ENCODE results near the gene HAUS2. TPM values are rescaled to one million over a fixed set of nuclear protein-coding genes. Genes with fewer than 3 reads are reported as not detected.

The HAUS2 gene
- total RNA-seq, 1 experiment from 2014 or later, result 39.8 TPM

- RAD21 ChIA-PET (ENCODE audit: low non-redundant PET in 1 of 2, low total read pairs in 2 of 2, uncharacterized antibody in 2 of 2, unreplicated experiment in 2 of 2), result no interaction called here
- H3K4me3 ChIP-seq (replicated peaks in 1 of 2; ENCODE audit: low read depth in 1 of 2, low read length in 2 of 2), result no peak overlapping the region
- no peak for ATAC-seq
Measured at GRCh38 chr15:42544853-42545629, 3.6 kb upstream of the HAUS2 start.

More at GRCh38 chr15:42544853-42545629, 3.6 kb upstream of the HAUS2 start:
- no peaks in the 10 kb centered on the region for H4K20me1 ChIP-seq (ENCODE audit: insufficient read depth)
- peaks cover 8 to 12% of the 10 kb centered on the region in 2 experiments for H3K4me1 ChIP-seq (ENCODE audit: control insufficient read depth in 1 of 2, insufficient read depth in 2 of 2, low read length in 2 of 2)
- no peak for TF ChIP-seq EGR1 (IDR thresholded peaks at IDR 0.05; ENCODE audit: low read depth)
- no peak for TF ChIP-seq YY1 (IDR thresholded peaks at IDR 0.05; ENCODE audit: extremely low read depth, insufficient replicate concordance, low read depth, low read length)
- TF ChIP-seq POLR2AphosphoS5 (IDR thresholded peaks at IDR 0.05; ENCODE audit: low read depth, low read length), result no peak
- no peak for TF ChIP-seq ZNF274 (IDR thresholded peaks at IDR 0.05; ENCODE audit: low read depth, low read length)
- TF ChIP-seq ZBTB33 (IDR thresholded peaks at IDR 0.05; ENCODE audit: extremely low read depth, insufficient replicate concordance, low read length), result no peak
- TF ChIP-seq POLR2A (IDR thresholded peaks at IDR 0.05; ENCODE audit: borderline replicate concordance, extremely low read depth, insufficient read depth, insufficient read length), result no peak
- no peak for TF ChIP-seq ELF1 (IDR thresholded peaks at IDR 0.05; ENCODE audit: borderline replicate concordance, low read depth)
- no peak for TF ChIP-seq SIN3A (IDR thresholded peaks at IDR 0.05; ENCODE audit: low read depth)
- TF ChIP-seq JUND (IDR thresholded peaks at IDR 0.05), result no peak
- TF ChIP-seq ZFX (IDR thresholded peaks at IDR 0.05), result no peak
- TF ChIP-seq REST (IDR thresholded peaks at IDR 0.05; ENCODE audit: low read depth), result no peak
- no peak for TF ChIP-seq CTCF (IDR thresholded peaks at IDR 0.05 in 2 of 3, conservative IDR thresholded peaks at IDR 0.05 in 1 of 3; ENCODE audit: borderline replicate concordance in 1 of 3, insufficient read depth in 1 of 3, low read depth in 2 of 3, low read length in 2 of 3)
- TF ChIP-seq TCF7L2 (IDR thresholded peaks at IDR 0.05; ENCODE audit: borderline replicate concordance, extremely low read depth, insufficient read depth, insufficient read length), result no peak
- TF ChIP-seq MAX (IDR thresholded peaks at IDR 0.05), result no peak
- no peak overlapping the region for H3K4me2 ChIP-seq (ENCODE audit: low read length)
- H3K9me3 ChIP-seq (ENCODE audit: control insufficient read depth in 1 of 2, insufficient read depth in 1 of 2, low read depth in 1 of 2, low read length in 2 of 2), result no peaks in the 10 kb centered on the region
- peaks cover 10 to 11% of the 10 kb centered on the region in 2 experiments for H3K36me3 ChIP-seq (ENCODE audit: control insufficient read depth in 1 of 2, insufficient read depth in 2 of 2, low read length in 2 of 2)
- H3K79me2 ChIP-seq (ENCODE audit: insufficient read depth, low read length), result peaks cover 27% of the 10 kb centered on the region
- no peak overlapping the region for H3K27ac ChIP-seq (ENCODE audit: low read depth, low read length)
- intact Hi-C loops (cut with micrococcal nuclease), result no loop called here
- no peak overlapping the region for H2AFZ ChIP-seq (ENCODE audit: low read depth, low read length, poor library complexity, severe bottlenecking)
- H3K9me2 ChIP-seq (ENCODE audit: insufficient read depth), result no peaks in the 10 kb centered on the region
- ChIA-PET CTCF (interaction anchor here (0.6 kb wide), 1 partner anchor 446 kb away, joined by 3 read pairs; no protein-coding TSS in a partner anchor), POLR2A (interaction anchor here (0.8 kb wide), 1 partner anchor 54 kb away, joined by 3 read pairs; the partner anchor contains the start of gene ZNF106)
- H3K9ac ChIP-seq (ENCODE audit: low read length), result no peak overlapping the region
- BruUV-seq (replicated peaks), result no TSS peak
- no peaks in the 10 kb centered on the region for H3K27me3 ChIP-seq (ENCODE audit: insufficient read depth, low read length)
- DNase-seq (ENCODE audit: low read depth, low spot score), result no peak
